Coronary artery (tissue), 2 donors: Measurements from ENCODE around the gene ASB7.
A peak's percentile ranks its signal among the peaks of the same experiment; 100 is the strongest.

Source experiments
- DNase-seq: peaks from one replicate; pipeline ENCODE4 v3.0.0-alpha.2; 2017; ENCODE audit warnings: low spot score
- H3K27ac ChIP-seq, 2 donors: fragments of 200-600 bp; sonication (generic); one replicate each; pipeline ENCODE4 v1.5.1; 2016 to 2019
- H3K4me3 ChIP-seq: fragments of 200-600 bp; sonication (generic); 2 replicates; pipeline ENCODE4 v1.5.1; 2016; ENCODE audit warnings: mild to moderate bottlenecking, moderate library complexity
- TF ChIP-seq, protein P1 (sequence below): fragments of 200-600 bp; sonication (generic); IDR thresholded peaks from one replicate; pipeline ENCODE4 v1.5.1; 2019; ENCODE audit warnings: antibody characterized with exemption

ASB7 gene, protein sequence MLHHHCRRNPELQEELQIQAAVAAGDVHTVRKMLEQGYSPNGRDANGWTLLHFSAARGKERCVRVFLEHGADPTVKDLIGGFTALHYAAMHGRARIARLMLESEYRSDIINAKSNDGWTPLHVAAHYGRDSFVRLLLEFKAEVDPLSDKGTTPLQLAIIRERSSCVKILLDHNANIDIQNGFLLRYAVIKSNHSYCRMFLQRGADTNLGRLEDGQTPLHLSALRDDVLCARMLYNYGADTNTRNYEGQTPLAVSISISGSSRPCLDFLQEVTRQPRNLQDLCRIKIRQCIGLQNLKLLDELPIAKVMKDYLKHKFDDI

GRCh38 chr15:100602064-100602822 lies at the start of gene ASB7, which contains the start of gene LINS1:
TSS of gene ASB7 (plus strand) at chr15:100602589. CDS start at chr15:100612217, 9,628 bp downstream.
TSS of gene LINS1 (minus strand) at chr15:100602184. CDS start at chr15:100580842, 21,342 bp downstream.
- Histone ChIP-seq H3K27ac (peak within 1 kb of the TSS; percentile 69 to 92), H3K4me3 (peak within 1 kb of the TSS; percentile 98)
- DNase-seq = peak; percentile 100
- TF ChIP-seq, protein P1, sequence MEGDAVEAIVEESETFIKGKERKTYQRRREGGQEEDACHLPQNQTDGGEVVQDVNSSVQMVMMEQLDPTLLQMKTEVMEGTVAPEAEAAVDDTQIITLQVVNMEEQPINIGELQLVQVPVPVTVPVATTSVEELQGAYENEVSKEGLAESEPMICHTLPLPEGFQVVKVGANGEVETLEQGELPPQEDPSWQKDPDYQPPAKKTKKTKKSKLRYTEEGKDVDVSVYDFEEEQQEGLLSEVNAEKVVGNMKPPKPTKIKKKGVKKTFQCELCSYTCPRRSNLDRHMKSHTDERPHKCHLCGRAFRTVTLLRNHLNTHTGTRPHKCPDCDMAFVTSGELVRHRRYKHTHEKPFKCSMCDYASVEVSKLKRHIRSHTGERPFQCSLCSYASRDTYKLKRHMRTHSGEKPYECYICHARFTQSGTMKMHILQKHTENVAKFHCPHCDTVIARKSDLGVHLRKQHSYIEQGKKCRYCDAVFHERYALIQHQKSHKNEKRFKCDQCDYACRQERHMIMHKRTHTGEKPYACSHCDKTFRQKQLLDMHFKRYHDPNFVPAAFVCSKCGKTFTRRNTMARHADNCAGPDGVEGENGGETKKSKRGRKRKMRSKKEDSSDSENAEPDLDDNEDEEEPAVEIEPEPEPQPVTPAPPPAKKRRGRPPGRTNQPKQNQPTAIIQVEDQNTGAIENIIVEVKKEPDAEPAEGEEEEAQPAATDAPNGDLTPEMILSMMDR = no peak

- no peak overlapping the region for H3K27ac ChIP-seq
- no peak overlapping the region for H3K4me3 ChIP-seq
- TF ChIP-seq, protein P1 = no peak
- DNase-seq = no peak
These were observed 48.9 kb upstream of the ASB7 start for GRCh38 chr15:100553468-100553867.

- no peak overlapping the region for H3K4me3 ChIP-seq
- DNase-seq = no peak
- TF ChIP-seq, protein P1 = no peak
- no peak overlapping the region for H3K27ac ChIP-seq
These were observed 43.6 kb upstream of the ASB7 start for GRCh38 chr15:100558771-100559254.

GRCh38 chr15:100559330-100559729 lies 43.1 kb upstream of the ASB7 start:
- TF ChIP-seq, protein P1 = no peak
- H3K27ac ChIP-seq = no peak overlapping the region
- no peak overlapping the region for H3K4me3 ChIP-seq
- no peak for DNase-seq

DNA sequence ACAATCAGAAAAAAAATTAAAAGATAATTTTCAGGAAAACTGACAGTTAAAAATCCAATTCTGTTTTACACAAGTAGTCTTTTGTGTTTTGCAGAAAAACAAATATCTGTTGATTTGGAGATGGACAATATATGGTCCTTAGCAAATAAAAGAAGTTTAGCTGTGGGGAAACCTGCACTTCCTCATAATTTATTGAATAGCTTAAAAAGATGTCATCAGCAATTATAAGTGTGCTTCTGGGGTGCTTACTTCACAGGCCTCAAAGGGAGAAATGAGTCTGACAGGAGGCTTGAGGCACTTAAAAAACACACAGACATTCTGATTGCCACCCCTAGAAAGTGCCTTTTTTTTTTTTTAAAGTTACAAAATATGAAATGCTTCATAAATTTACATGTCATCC lies 42.1 kb upstream of the ASB7 start:
- Histone ChIP-seq H3K27ac (no peak overlapping the region), H3K4me3 (no peak overlapping the region)
- DNase-seq = no peak
- TF ChIP-seq, protein P1 = no peak

GRCh38 chr15:100565591-100565990 lies 36.8 kb upstream of the ASB7 start:
- Histone ChIP-seq H3K4me3 (no peak overlapping the region), H3K27ac (no peak overlapping the region)
- TF ChIP-seq, protein P1 = no peak
- no peak for DNase-seq
